HCT116 (cell line): Measurements from ENCODE around the gene STAU1. TPM values are rescaled to one million over a fixed set of nuclear protein-coding genes. Genes with fewer than 3 reads are reported as not detected.

Experiments
- ATAC-seq: fragments of 200-7000 bp; cut with Tn5 transposase; 2 replicates; pipeline ENCODE4 v1.9.1; 2020; ENCODE audit warnings: mild to moderate bottlenecking, moderate library complexity
- BruUV-seq: library from RNA; stranded (reverse); fragments of 400-500 nt; replicated peaks from 2 replicates; lab custom pipeline; 2021; lab: Mats Ljungman, UMichigan
- CTCF ChIA-PET: fragments of 300-600 bp; sonication (Branson Sonifier 250); formaldehyde crosslinking; loops from one replicate; lab custom pipeline; 2021; ENCODE audit warnings: antibody characterized with exemption; lab: Charles Lee
- POLR2A ChIA-PET: fragments of 300-600, 350-600 bp; sonication (Branson Sonifier 250); formaldehyde crosslinking; loops from one replicate; lab custom pipeline; 2021; ENCODE audit warnings: antibody characterized with exemption; lab: Charles Lee
- RAD21 ChIA-PET, 2 experiments: fragments of 300-600 bp; sonication (Branson Sonifier 250); formaldehyde crosslinking; loops; one replicate each; lab custom pipeline; 2023; ENCODE audit warnings: low total read pairs in 2 of 2; ENCODE audit not compliant: uncharacterized antibody in 2 of 2, unreplicated experiment in 2 of 2, low non-redundant PET in 1 of 2; lab: Charles Lee
- DNase-seq: peaks from one replicate; pipeline ENCODE4 v3.0.0-alpha.2; 2010; ENCODE audit warnings: low read depth, low spot score
- H2AFZ ChIP-seq: fragments of 200-600 bp; shearing (Covaris generic), sonication (generic); 2 replicates; pipeline ENCODE4 v1.6.1; 2017; ENCODE audit warnings: low read depth, mixed run types, mixed read lengths, antibody characterized with exemption, low read length; ENCODE audit not compliant: poor library complexity, severe bottlenecking
- H3K27ac ChIP-seq: 2 replicates; pipeline ENCODE4 v1.5.1; 2012; ENCODE audit warnings: low read depth, low read length
- H3K27me3 ChIP-seq: fragments of 200-600 bp; sonication (generic); 2 replicates; pipeline ENCODE4 v1.6.1; 2016; ENCODE audit warnings: mixed run types, low read length, mixed read lengths; ENCODE audit not compliant: insufficient read depth
- H3K36me3 ChIP-seq, 2 experiments: fragments of 200-500 bp in 1 of 2; fragments of 200-600 bp in 1 of 2; sonication (Bioruptor generic) in 1 of 2; sonication (generic) in 1 of 2; 2 replicates each; pipeline versions ENCODE4 v1.5.1 to v1.6.1; 2014 to 2016; ENCODE audit warnings: low read length in 2 of 2, inconsistent platforms in 1 of 2, mixed read lengths in 1 of 2, mixed run types in 1 of 2; ENCODE audit not compliant: insufficient read depth in 2 of 2, control insufficient read depth in 1 of 2
- H3K4me1 ChIP-seq, 2 experiments: fragments of 200-600 bp in 1 of 2; sonication (generic) in 1 of 2; 2 replicates each; pipeline versions ENCODE4 v1.5.1 to v1.6.1; 2012 to 2017; ENCODE audit warnings: low read length in 2 of 2, inconsistent platforms in 1 of 2, mild to moderate bottlenecking in 1 of 2, mixed read lengths in 1 of 2, mixed run types in 1 of 2, moderate library complexity in 1 of 2; ENCODE audit not compliant: insufficient read depth in 2 of 2, control insufficient read depth in 1 of 2
- H3K4me2 ChIP-seq: fragments of 200-600 bp; sonication (generic); 2 replicates; pipeline ENCODE4 v1.6.1; 2017; ENCODE audit warnings: mixed run types, low read length, mixed read lengths
- H3K4me3 ChIP-seq, 2 experiments: fragments of 200-600 bp in 1 of 2; sonication (generic) in 1 of 2; replicated peaks in 1 of 2; 2 replicates each; pipeline ENCODE4 v1.5.1; 2011 to 2016; ENCODE audit warnings: low read length in 2 of 2, control low read depth in 1 of 2, low read depth in 1 of 2, mild to moderate bottlenecking in 1 of 2, mixed read lengths in 1 of 2, mixed run types in 1 of 2
- H3K79me2 ChIP-seq: fragments of 200-600 bp; sonication (generic); 2 replicates; pipeline ENCODE4 v1.6.1; 2017; ENCODE audit warnings: mild to moderate bottlenecking, mixed run types, low read length, moderate library complexity, mixed read lengths; ENCODE audit not compliant: insufficient read depth
- H3K9ac ChIP-seq: fragments of 200-600 bp; sonication (generic); 2 replicates; pipeline ENCODE4 v1.6.1; 2016; ENCODE audit warnings: low read length, mixed read lengths
- H3K9me2 ChIP-seq: fragments of 200-600 bp; sonication (generic), shearing (Covaris generic); 2 replicates; pipeline ENCODE4 v1.6.1; 2017; ENCODE audit warnings: mixed run types, mild to moderate bottlenecking, moderate library complexity; ENCODE audit not compliant: insufficient read depth
- H3K9me3 ChIP-seq, 2 experiments: fragments of 200-500 bp in 1 of 2; fragments of 200-600 bp in 1 of 2; sonication (Bioruptor generic) in 1 of 2; sonication (generic) in 1 of 2; 2 replicates each; pipeline ENCODE4 v1.6.1; 2014 to 2017; ENCODE audit warnings: low read length in 2 of 2, mixed read lengths in 2 of 2, inconsistent platforms in 1 of 2, low read depth in 1 of 2, mild to moderate bottlenecking in 1 of 2, mixed run types in 1 of 2, moderate library complexity in 1 of 2; ENCODE audit not compliant: control insufficient read depth in 1 of 2, insufficient read depth in 1 of 2
- H4K20me1 ChIP-seq: fragments of 200-600 bp; sonication (generic), shearing (Covaris generic); 2 replicates; pipeline ENCODE4 v1.6.1; 2017; ENCODE audit warnings: mixed run types, mild to moderate bottlenecking, moderate library complexity; ENCODE audit not compliant: insufficient read depth
- ATF3 ChIP-seq: IDR thresholded peaks from 2 replicates; pipeline ENCODE4 v1.6.1; 2012
- CEBPB ChIP-seq: IDR thresholded peaks from 2 replicates; pipeline ENCODE4 v1.6.1; 2012; ENCODE audit warnings: low read depth
- CTCF ChIP-seq, 3 experiments: fragments of 200-600 bp in 1 of 3; sonication (generic) in 1 of 3; IDR thresholded peaks in 2 of 3; conservative IDR thresholded peaks in 1 of 3; 2 replicates each; pipeline ENCODE4 v1.5.1; 2012 to 2017; ENCODE audit warnings: low read depth in 2 of 3, low read length in 2 of 3, antibody characterized with exemption in 1 of 3, borderline replicate concordance in 1 of 3, control low read depth in 1 of 3, mild to moderate bottlenecking in 1 of 3, mixed read lengths in 1 of 3, mixed run types in 1 of 3, moderate library complexity in 1 of 3; ENCODE audit not compliant: insufficient read depth in 1 of 3
- EGR1 ChIP-seq: IDR thresholded peaks from 2 replicates; pipeline ENCODE4 v1.6.1; 2012; ENCODE audit warnings: low read depth
- ELF1 ChIP-seq: IDR thresholded peaks from 2 replicates; pipeline ENCODE4 v1.6.1; 2012; ENCODE audit warnings: low read depth, borderline replicate concordance
- EZH2 ChIP-seq: fragments of 200-600 bp; sonication (generic); IDR thresholded peaks from 2 replicates; pipeline ENCODE4 v1.6.1; 2017; ENCODE audit warnings: antibody characterized with exemption, mixed run types
- POLR2A ChIP-seq: IDR thresholded peaks from 2 replicates; pipeline ENCODE4 v1.7.0; 2011; ENCODE audit warnings: borderline replicate concordance; ENCODE audit not compliant: insufficient read depth, insufficient read length; ENCODE audit errors: extremely low read depth
- REST ChIP-seq: IDR thresholded peaks from 2 replicates; pipeline ENCODE4 v1.6.1; 2012; ENCODE audit warnings: low read depth
- YY1 ChIP-seq: IDR thresholded peaks from 2 replicates; pipeline ENCODE4 v1.6.1; 2011; ENCODE audit warnings: low read length, low read depth, moderate library complexity, mild to moderate bottlenecking; ENCODE audit not compliant: insufficient replicate concordance; ENCODE audit errors: extremely low read depth
- ZFX ChIP-seq: fragments of 450-650 bp; IDR thresholded peaks from 2 replicates; pipeline ENCODE4 v1.6.1; 2017
- intact Hi-C: fragments of 100-400 bp; cut with micrococcal nuclease; formaldehyde crosslinking; loops from 2 replicates; pipeline ENCODE4 v1.10.0; 2022
- total RNA-seq: library from RNA; stranded (reverse); gene quantifications from one replicate; pipeline ENCODE4 v1.2.1, GENCODE V29; 2021; ENCODE audit not compliant: unreplicated experiment
- TF ChIP-seq, protein P1 (sequence below): IDR thresholded peaks from 2 replicates; pipeline ENCODE4 v1.6.1; 2011; ENCODE audit warnings: mild to moderate bottlenecking, low read length, moderate library complexity; ENCODE audit not compliant: insufficient replicate concordance; ENCODE audit errors: extremely low read depth

Gene STAU1
- total RNA-seq, 1 experiment from 2014 or later, result 90.3 TPM

- no peak for DNase-seq
- H3K36me3 ChIP-seq, result no peaks in the 10 kb centered on the region
- H3K27me3 ChIP-seq, result no peaks in the 10 kb centered on the region
- H3K9me2 ChIP-seq, result no peaks in the 10 kb centered on the region
- peaks cover 33% of the 10 kb centered on the region; the same call in 1 of the 2 replicates for H4K20me1 ChIP-seq
- H3K4me3 ChIP-seq, result no peak overlapping the region
- H3K79me2 ChIP-seq, result peaks cover 89% of the 10 kb centered on the region
- no peaks in the 10 kb centered on the region for H3K9me3 ChIP-seq
- CTCF ChIA-PET, result interaction anchor here (0.8 kb wide), 1 partner anchor 34 kb away, joined by 3 read pairs; no protein-coding TSS in a partner anchor
- H3K4me1 ChIP-seq, result peaks cover 9 to 15% of the 10 kb centered on the region in 2 experiments
- BruUV-seq, result no TSS peak
- H3K27ac ChIP-seq, result no peak overlapping the region
- intact Hi-C loops, result no loop called here
- H2AFZ ChIP-seq, result no peak overlapping the region
- ATAC-seq, result no peak
- no peak for TF ChIP-seq ELF1
- TF ChIP-seq, protein P1, sequence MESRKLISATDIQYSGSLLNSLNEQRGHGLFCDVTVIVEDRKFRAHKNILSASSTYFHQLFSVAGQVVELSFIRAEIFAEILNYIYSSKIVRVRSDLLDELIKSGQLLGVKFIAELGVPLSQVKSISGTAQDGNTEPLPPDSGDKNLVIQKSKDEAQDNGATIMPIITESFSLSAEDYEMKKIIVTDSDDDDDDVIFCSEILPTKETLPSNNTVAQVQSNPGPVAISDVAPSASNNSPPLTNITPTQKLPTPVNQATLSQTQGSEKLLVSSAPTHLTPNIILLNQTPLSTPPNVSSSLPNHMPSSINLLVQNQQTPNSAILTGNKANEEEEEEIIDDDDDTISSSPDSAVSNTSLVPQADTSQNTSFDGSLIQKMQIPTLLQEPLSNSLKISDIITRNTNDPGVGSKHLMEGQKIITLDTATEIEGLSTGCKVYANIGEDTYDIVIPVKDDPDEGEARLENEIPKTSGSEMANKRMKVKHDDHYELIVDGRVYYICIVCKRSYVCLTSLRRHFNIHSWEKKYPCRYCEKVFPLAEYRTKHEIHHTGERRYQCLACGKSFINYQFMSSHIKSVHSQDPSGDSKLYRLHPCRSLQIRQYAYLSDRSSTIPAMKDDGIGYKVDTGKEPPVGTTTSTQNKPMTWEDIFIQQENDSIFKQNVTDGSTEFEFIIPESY, result no peak
- no peak for TF ChIP-seq ATF3
- TF ChIP-seq YY1, result no peak
- TF ChIP-seq POLR2A, result no peak
- TF ChIP-seq ZFX, result no peak
- TF ChIP-seq REST, result no peak
- TF ChIP-seq EGR1, result no peak
- TF ChIP-seq EZH2, result no peak
- no peak for TF ChIP-seq CEBPB
- no peak for TF ChIP-seq CTCF (IDR thresholded peaks at IDR 0.05 in 2 of 3, conservative IDR thresholded peaks at IDR 0.05 in 1 of 3; ENCODE audit: borderline replicate concordance in 1 of 3, insufficient read depth in 1 of 3, low read depth in 2 of 3, low read length in 2 of 3)
- POLR2A ChIA-PET, result no interaction called here
- H3K9ac ChIP-seq, result no peak overlapping the region
- H3K4me2 ChIP-seq, result no peak overlapping the region
- RAD21 ChIA-PET, result no interaction called here
Observed at GRCh38 chr20:49183444-49183843, 4.7 kb downstream of the STAU1 start.
